Nephron progenitor cell (in vitro differentiated cells): Measurements from ENCODE around the gene HLX.
A peak's percentile ranks its signal among the peaks of the same experiment; 100 is the strongest.

Experiments
- DNase-seq: peaks from one replicate; pipeline ENCODE4 v3.0.0; 2021
- H3K27ac Mint-ChIP-seq: 2 replicates; pipeline ENCODE4 v1.8.0; 2021; ENCODE audit warnings: mild to moderate bottlenecking, moderate library complexity, mixed read lengths
- H3K27me3 Mint-ChIP-seq: 2 replicates; pipeline ENCODE4 v1.8.0; 2021; ENCODE audit warnings: mild to moderate bottlenecking, low read depth, mixed read lengths; ENCODE audit not compliant: poor library complexity
- H3K36me3 Mint-ChIP-seq: 2 replicates; pipeline ENCODE4 v1.8.0; 2021; ENCODE audit warnings: low read depth, mixed read lengths
- H3K4me1 Mint-ChIP-seq: 2 replicates; pipeline ENCODE4 v1.8.0; 2021; ENCODE audit warnings: mixed read lengths
- H3K4me3 Mint-ChIP-seq: 2 replicates; pipeline ENCODE4 v1.8.0; 2021; ENCODE audit warnings: mild to moderate bottlenecking, moderate library complexity, mixed read lengths
- H3K9me3 Mint-ChIP-seq: 2 replicates; pipeline ENCODE4 v1.8.0; 2021; ENCODE audit warnings: mild to moderate bottlenecking, moderate library complexity, mixed read lengths
- CTCF ChIP-seq: fragments of 200-600 bp; sonication (generic); IDR thresholded peaks from 2 replicates; pipeline ENCODE4 v1.5.0; 2021; ENCODE audit warnings: antibody characterized with exemption

The HLX gene

GRCh38 chr1:220879076-220879508 lies at the start of gene HLX:
Gene HLX, plus strand, starts transcription at chr1:220879443. Its CDS starts 415 bp downstream, at chr1:220879858.
- DNase-seq, result peak; percentile 77
- H3K4me1 Mint-ChIP-seq, result peaks cover 70% of the 10 kb centered on the region
- H3K27me3 Mint-ChIP-seq, result peaks cover 95% of the 10 kb centered on the region
- no peak within 1 kb of the TSS for H3K27ac Mint-ChIP-seq
- H3K4me3 Mint-ChIP-seq, result peak within 1 kb of the TSS; percentile 82
- no peak for TF ChIP-seq CTCF
- peaks cover 5% of the 10 kb centered on the region for H3K36me3 Mint-ChIP-seq
- H3K9me3 Mint-ChIP-seq, result no peaks in the 10 kb centered on the region

- H3K4me1 Mint-ChIP-seq, result no peaks in the 10 kb centered on the region
Observed at GRCh38 chr1:220833436-220833835, 45.8 kb upstream of the HLX start.

DNA sequence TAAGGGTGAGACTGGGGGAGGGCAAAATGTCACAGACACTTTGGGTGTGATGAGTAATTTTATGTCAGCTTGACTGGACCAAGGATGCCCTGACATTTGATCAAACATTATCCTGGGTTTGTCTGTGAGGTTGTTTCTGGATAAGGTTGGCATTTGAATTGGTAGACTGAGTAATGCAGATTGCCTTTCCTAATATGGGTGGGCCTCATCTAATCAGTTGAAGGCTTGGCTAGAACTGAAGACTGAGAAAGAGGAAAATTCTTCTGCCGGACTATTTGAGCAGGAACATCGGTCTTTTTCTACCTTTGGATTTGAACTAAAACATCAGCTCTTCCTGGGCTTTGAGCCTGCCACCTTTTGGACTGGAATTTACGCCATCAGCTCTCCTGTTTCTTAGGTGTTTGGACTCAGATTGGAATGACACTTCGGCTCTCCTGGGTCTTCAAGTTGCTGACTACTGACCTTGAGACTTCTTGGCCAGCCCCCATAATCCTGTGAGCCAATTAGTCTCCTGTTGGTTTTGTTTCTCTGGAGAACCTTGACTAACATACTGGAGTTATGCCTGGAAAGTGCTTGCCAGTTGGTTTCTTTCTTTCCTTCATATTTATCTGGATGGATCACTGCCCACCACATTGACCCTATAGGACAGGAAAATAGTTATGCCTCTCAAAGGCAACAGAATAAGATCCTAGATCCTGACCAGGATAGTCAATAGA lies 44.9 kb upstream of the HLX start:
- Mint-ChIP-seq H3K36me3 (no peaks in the 10 kb centered on the region), H3K4me1 (no peaks in the 10 kb centered on the region), H3K27me3 (no peaks in the 10 kb centered on the region), H3K4me3 (no peak overlapping the region), H3K27ac (no peak overlapping the region), H3K9me3 (peaks cover 7% of the 10 kb centered on the region)
- no peak for DNase-seq
- TF ChIP-seq CTCF, result no peak

More at GRCh38 chr1:220833436-220833835, 45.8 kb upstream of the HLX start:
- Mint-ChIP-seq H3K4me3 (no peak overlapping the region), H3K9me3 (peaks cover 7% of the 10 kb centered on the region), H3K27me3 (peaks cover 4% of the 10 kb centered on the region), H3K27ac (no peak overlapping the region), H3K36me3 (no peaks in the 10 kb centered on the region)
- no peak for DNase-seq
- no peak for TF ChIP-seq CTCF

DNA sequence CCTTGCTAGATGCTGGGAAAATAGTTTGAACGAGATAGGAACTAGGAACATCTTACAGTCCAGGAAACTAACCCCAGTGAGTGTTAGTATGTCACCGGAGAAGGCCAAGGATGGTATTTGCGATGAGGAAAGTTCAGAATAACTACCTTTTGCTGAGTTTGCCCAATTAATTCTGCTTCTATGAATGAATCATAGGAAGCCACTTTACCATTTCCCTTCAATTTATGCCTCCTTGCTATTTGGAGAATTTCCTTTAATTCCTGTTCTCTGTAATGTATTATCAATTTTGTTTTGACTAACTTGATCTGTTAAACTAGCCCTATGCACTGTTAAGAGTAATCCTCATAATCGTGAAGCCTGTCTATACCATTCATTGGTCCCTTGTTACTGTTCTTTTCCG lies 40.7 kb upstream of the HLX start:
- TF ChIP-seq CTCF, result no peak
- no peak for DNase-seq
- Mint-ChIP-seq H3K36me3 (no peaks in the 10 kb centered on the region), H3K4me3 (no peak overlapping the region), H3K4me1 (no peaks in the 10 kb centered on the region), H3K9me3 (no peaks in the 10 kb centered on the region), H3K27me3 (no peaks in the 10 kb centered on the region), H3K27ac (no peak overlapping the region)

GRCh38 chr1:220839474-220839873 lies 39.8 kb upstream of the HLX start:
- Mint-ChIP-seq H3K27me3 (no peaks in the 10 kb centered on the region), H3K27ac (no peak overlapping the region), H3K36me3 (no peaks in the 10 kb centered on the region), H3K4me1 (no peaks in the 10 kb centered on the region), H3K9me3 (no peaks in the 10 kb centered on the region), H3K4me3 (no peak overlapping the region)
- no peak for TF ChIP-seq CTCF
- no peak for DNase-seq

- Mint-ChIP-seq H3K27ac (no peak overlapping the region), H3K4me3 (no peak overlapping the region), H3K36me3 (no peaks in the 10 kb centered on the region), H3K27me3 (no peaks in the 10 kb centered on the region), H3K9me3 (no peaks in the 10 kb centered on the region), H3K4me1 (no peaks in the 10 kb centered on the region)
- no peak for DNase-seq
- no peak for TF ChIP-seq CTCF
Observed at GRCh38 chr1:220841293-220841692, 38.0 kb upstream of the HLX start.
